22Rv1 (cell line): ENCODE measurements around the gene SERPINB5.
"Not testable (repeated sequence)": the region's sequence is repeated elsewhere in the genome, so short reads cannot be mapped to it uniquely, and the experiment has no call there.

ENCODE experiments used
- H3K27ac ChIP-seq: fragments of 450-650 bp; 2 replicates; pipeline ENCODE4 v1.5.1; 2017
- CTCF ChIP-seq: fragments of 450-650 bp; IDR thresholded peaks from 2 replicates; pipeline ENCODE4 v1.5.1; 2017; ENCODE audit warnings: mild to moderate bottlenecking
- ZFX ChIP-seq: fragments of 450-650 bp; IDR thresholded peaks from 2 replicates; pipeline ENCODE4 v1.6.1; 2017; ENCODE audit warnings: antibody characterized with exemption, borderline replicate concordance

The SERPINB5 gene

GRCh38 chr18:63451799-63452660, 24.7 kb upstream of the SERPINB5 start:
- TF ChIP-seq CTCF: no peak
- H3K27ac ChIP-seq: no peak overlapping the region

GRCh38 chr18:63452751-63453150, 24.0 kb upstream of the SERPINB5 start:
- not testable (repeated sequence) for H3K27ac ChIP-seq

- H3K27ac ChIP-seq: no peak overlapping the region
- TF ChIP-seq CTCF (no peak), ZFX (no peak)
Measured at GRCh38 chr18:63454497-63454896, 22.3 kb upstream of the SERPINB5 start.

- TF ChIP-seq ZFX (no peak), CTCF (no peak)
- no peak overlapping the region for H3K27ac ChIP-seq
Measured at GRCh38 chr18:63457977-63458376, 18.8 kb upstream of the SERPINB5 start.

GRCh38 chr18:63460414-63460813, 16.3 kb upstream of the SERPINB5 start:
- H3K27ac ChIP-seq: no peak overlapping the region
- TF ChIP-seq CTCF (no peak), ZFX (no peak)

- H3K27ac ChIP-seq: no peak overlapping the region
- TF ChIP-seq CTCF (no peak), ZFX (no peak)
Measured at GRCh38 chr18:63464434-63464833, 12.3 kb upstream of the SERPINB5 start.

- TF ChIP-seq CTCF: no peak
- TF ChIP-seq ZFX: no peak
- H3K27ac ChIP-seq: no peak overlapping the region
Measured at GRCh38 chr18:63465059-63465458, 11.7 kb upstream of the SERPINB5 start.

GRCh38 chr18:63467699-63468098, 9.1 kb upstream of the SERPINB5 start:
- no peak overlapping the region for H3K27ac ChIP-seq
- TF ChIP-seq ZFX (no peak), CTCF (no peak)
